SJSA1 (cell line): ENCODE data around the gene MAP2K5. TPM values are rescaled to one million over a fixed set of nuclear protein-coding genes. Genes with fewer than 3 reads are reported as not detected.
"Not testable (repeated sequence)": the region's sequence is repeated elsewhere in the genome, so short reads cannot be mapped to it uniquely, and the experiment has no call there.

ENCODE experiments used
- DNase-seq, 2 experiments: peaks; one replicate each; pipeline ENCODE4 v3.0.0-alpha.2; 2015 to 2020; ENCODE audit warnings: low spot score in 2 of 2, low read depth in 1 of 2
- H3K27ac ChIP-seq: fragments of 250-450 bp; sonication (Bioruptor Pico); 2 replicates; pipeline ENCODE4 v1.5.1; 2020; ENCODE audit warnings: mild to moderate bottlenecking, moderate library complexity
- H3K27me3 ChIP-seq: fragments of 250-450 bp; sonication (Bioruptor Pico); replicated peaks from 2 replicates; pipeline ENCODE4 v1.5.1; 2020; ENCODE audit warnings: mild to moderate bottlenecking, moderate library complexity
- H3K36me3 ChIP-seq: fragments of 250-450 bp; sonication (Bioruptor Pico); 2 replicates; pipeline ENCODE4 v1.5.1; 2020; ENCODE audit warnings: mild to moderate bottlenecking
- H3K4me1 ChIP-seq: fragments of 250-450 bp; sonication (Bioruptor Pico); replicated peaks from 2 replicates; pipeline ENCODE4 v1.6.1; 2021; ENCODE audit warnings: mild to moderate bottlenecking
- H3K4me3 ChIP-seq: fragments of 250-450 bp; sonication (Bioruptor Pico); 2 replicates; pipeline ENCODE4 v1.5.1; 2020; ENCODE audit warnings: mild to moderate bottlenecking
- H3K9me3 ChIP-seq: fragments of 250-450 bp; sonication (Bioruptor Pico); replicated peaks from 2 replicates; pipeline ENCODE4 v1.5.1; 2020; ENCODE audit warnings: mild to moderate bottlenecking
- total RNA-seq: library from RNA; depleted of rRNA; stranded (reverse); fragments of >200 nt; shearing (Covaris generic); gene quantifications from 2 replicates; pipeline ENCODE4 v1.2.3, GENCODE V29; 2014

Gene MAP2K5
- total RNA-seq, 1 experiment from 2014 or later, result 4.3 TPM

- no peak overlapping the region for H3K4me3 ChIP-seq
- no peaks in the 10 kb centered on the region for H3K36me3 ChIP-seq
- H3K4me1 ChIP-seq, result no peaks in the 10 kb centered on the region
- no peak overlapping the region for H3K27ac ChIP-seq
- no peaks in the 10 kb centered on the region for H3K27me3 ChIP-seq
- no peaks in the 10 kb centered on the region; the same call in 1 of the 2 replicates for H3K9me3 ChIP-seq
- DNase-seq, result no peak
Observed at GRCh38 chr15:67641453-67641852, 99.0 kb downstream of the MAP2K5 start.

- no peaks in the 10 kb centered on the region for H3K4me1 ChIP-seq
- no peak overlapping the region for H3K4me3 ChIP-seq
- H3K27me3 ChIP-seq, result no peaks in the 10 kb centered on the region
- no peaks in the 10 kb centered on the region for H3K9me3 ChIP-seq
- no peak for DNase-seq
- H3K27ac ChIP-seq, result no peak overlapping the region
- no peaks in the 10 kb centered on the region for H3K36me3 ChIP-seq
Observed at GRCh38 chr15:67646847-67647246, 104.3 kb downstream of the MAP2K5 start.

GRCh38 chr15:67652586-67652985 is 110.1 kb downstream of the MAP2K5 start:
- no peaks in the 10 kb centered on the region for H3K36me3 ChIP-seq
- H3K27ac ChIP-seq, result no peak overlapping the region
- no peak overlapping the region for H3K4me3 ChIP-seq
- DNase-seq, result no peak
- H3K9me3 ChIP-seq, result no peaks in the 10 kb centered on the region
- H3K27me3 ChIP-seq, result no peaks in the 10 kb centered on the region
- H3K4me1 ChIP-seq, result no peaks in the 10 kb centered on the region

GRCh38 chr15:67660446-67660845 is 117.9 kb downstream of the MAP2K5 start:
- Histone ChIP-seq H3K4me1 (no peaks in the 10 kb centered on the region), H3K27ac (no peak overlapping the region), H3K4me3 (no peak overlapping the region), H3K27me3 (no peaks in the 10 kb centered on the region), H3K9me3 (no peaks in the 10 kb centered on the region), H3K36me3 (no peaks in the 10 kb centered on the region)
- no peak for DNase-seq

- DNase-seq, result no peak
- Histone ChIP-seq H3K9me3 (no peaks in the 10 kb centered on the region), H3K27me3 (no peaks in the 10 kb centered on the region), H3K36me3 (no peaks in the 10 kb centered on the region), H3K4me3 (no peak overlapping the region), H3K27ac (no peak overlapping the region), H3K4me1 (no peaks in the 10 kb centered on the region)
Observed at GRCh38 chr15:67660874-67661606, 118.5 kb downstream of the MAP2K5 start.

GRCh38 chr15:67670647-67671305 is 128.3 kb downstream of the MAP2K5 start:
- H3K36me3 ChIP-seq, result no peaks in the 10 kb centered on the region
- no peaks in the 10 kb centered on the region for H3K4me1 ChIP-seq
- H3K9me3 ChIP-seq, result no peaks in the 10 kb centered on the region; the same call in 1 of the 2 replicates
- no peak for DNase-seq
- H3K27ac ChIP-seq, result no peak overlapping the region
- H3K4me3 ChIP-seq, result no peak overlapping the region
- H3K27me3 ChIP-seq, result no peaks in the 10 kb centered on the region

GRCh38 chr15:67672834-67673233 is 130.3 kb downstream of the MAP2K5 start:
- H3K9me3 ChIP-seq, H3K4me1 ChIP-seq, H3K27ac ChIP-seq, DNase-seq, H3K27me3 ChIP-seq, H3K36me3 ChIP-seq, H3K4me3 ChIP-seq: not testable (repeated sequence)

- no peaks in the 10 kb centered on the region for H3K27me3 ChIP-seq
- no peak overlapping the region for H3K4me3 ChIP-seq
- no peak for DNase-seq
- no peaks in the 10 kb centered on the region for H3K36me3 ChIP-seq
- H3K27ac ChIP-seq, result no peak overlapping the region
- H3K9me3 ChIP-seq, result no peaks in the 10 kb centered on the region; the same call in 1 of the 2 replicates
- no peaks in the 10 kb centered on the region for H3K4me1 ChIP-seq
Observed at GRCh38 chr15:67674983-67675382, 132.5 kb downstream of the MAP2K5 start.

- no peak for DNase-seq
- Histone ChIP-seq H3K27ac (no peak overlapping the region), H3K4me1 (no peaks in the 10 kb centered on the region), H3K4me3 (no peak overlapping the region), H3K36me3 (no peaks in the 10 kb centered on the region), H3K9me3 (no peaks in the 10 kb centered on the region), H3K27me3 (no peaks in the 10 kb centered on the region)
Observed at GRCh38 chr15:67678089-67678488, 135.6 kb downstream of the MAP2K5 start.

- H3K27me3 ChIP-seq, result no peaks in the 10 kb centered on the region
- DNase-seq, result no peak
- H3K27ac ChIP-seq, result no peak overlapping the region
- no peak overlapping the region for H3K4me3 ChIP-seq
- no peaks in the 10 kb centered on the region for H3K36me3 ChIP-seq
- no peaks in the 10 kb centered on the region; the same call in 1 of the 2 replicates for H3K9me3 ChIP-seq
- no peaks in the 10 kb centered on the region for H3K4me1 ChIP-seq
Observed at GRCh38 chr15:67678993-67679392, 136.5 kb downstream of the MAP2K5 start.

- DNase-seq, result no peak
Observed at GRCh38 chr15:67680641-67681040, 138.1 kb downstream of the MAP2K5 start.

GRCh38 chr15:67685008-67685599 is 142.6 kb downstream of the MAP2K5 start:
- Histone ChIP-seq H3K4me3 (no peak overlapping the region), H3K4me1 (no peaks in the 10 kb centered on the region), H3K9me3 (peaks cover 14% of the 10 kb centered on the region), H3K27ac (no peak overlapping the region), H3K27me3 (peaks cover 5% of the 10 kb centered on the region), H3K36me3 (no peaks in the 10 kb centered on the region)
- DNase-seq, result peak in 1 of 2 experiments; percentile 26

More at GRCh38 chr15:67680641-67681040, 138.1 kb downstream of the MAP2K5 start:
- Histone ChIP-seq H3K4me3 (no peak overlapping the region), H3K9me3 (peaks cover 8% of the 10 kb centered on the region), H3K36me3 (no peaks in the 10 kb centered on the region), H3K4me1 (no peaks in the 10 kb centered on the region), H3K27me3 (no peaks in the 10 kb centered on the region), H3K27ac (no peak overlapping the region)

GRCh38 chr15:67685716-67686115 is 143.2 kb downstream of the MAP2K5 start:
- H3K27me3 ChIP-seq, result peaks cover 5% of the 10 kb centered on the region
- peaks cover 14% of the 10 kb centered on the region for H3K9me3 ChIP-seq
- no peaks in the 10 kb centered on the region for H3K4me1 ChIP-seq
- H3K4me3 ChIP-seq, result no peak overlapping the region
- H3K36me3 ChIP-seq, result no peaks in the 10 kb centered on the region
- H3K27ac ChIP-seq, result no peak overlapping the region
- DNase-seq, result no peak

GRCh38 chr15:67690936-67691335 is 148.4 kb downstream of the MAP2K5 start:
- Histone ChIP-seq H3K36me3 (no peaks in the 10 kb centered on the region), H3K27ac (no peak overlapping the region)
- DNase-seq, result peak in 1 of 2 experiments; percentile 65

More at GRCh38 chr15:67690936-67691335, 148.4 kb downstream of the MAP2K5 start:
- Histone ChIP-seq H3K27me3 (peaks cover 26% of the 10 kb centered on the region), H3K9me3 (peaks cover 3% of the 10 kb centered on the region; the same call in 1 of the 2 replicates), H3K4me3 (no peak overlapping the region), H3K4me1 (peaks cover 3% of the 10 kb centered on the region; the same call in 1 of the 2 replicates)
